Measurements from ENCODE around the gene KIAA0930.
A peak's percentile ranks its signal among the peaks of the same experiment; 100 is the strongest.
"Not testable (repeated sequence)": the region's sequence is repeated elsewhere in the genome, so short reads cannot be mapped to it uniquely, and the experiment has no call there.

The KIAA0930 gene

GRCh38 chr22:45240810-45241631 lies at the start of gene KIAA0930:
KIAA0930 (minus strand) TSS chr22:45240894; CDS start chr22:45240703, 191 bp downstream.
- DNase-seq, result peak; percentile 86

GRCh38 chr22:45286854-45287551 lies 46.3 kb upstream of the KIAA0930 start:
- DNase-seq, result no peak

GRCh38 chr22:45285263-45286058 lies 44.8 kb upstream of the KIAA0930 start:
- no peak for DNase-seq

- DNase-seq, result peak; percentile 62
Observed at GRCh38 chr22:45284705-45285262, 44.1 kb upstream of the KIAA0930 start, which contains the start of gene UPK3A. UPK3A (plus strand) TSS chr22:45284949; CDS start chr22:45285014, 65 bp downstream.

- no peak for DNase-seq
Observed at GRCh38 chr22:45281010-45281409, 40.3 kb upstream of the KIAA0930 start.

- no peak for DNase-seq
Observed at GRCh38 chr22:45280587-45280980, 39.9 kb upstream of the KIAA0930 start.

GRCh38 chr22:45278125-45278524 lies 37.4 kb upstream of the KIAA0930 start:
- no peak for DNase-seq

GRCh38 chr22:45277720-45278119 lies 37.0 kb upstream of the KIAA0930 start:
- not testable (repeated sequence) for DNase-seq

- DNase-seq, result no peak
Observed at GRCh38 chr22:45276507-45277105, 35.9 kb upstream of the KIAA0930 start.

- DNase-seq, result no peak
Observed at GRCh38 chr22:45273452-45274075, 32.9 kb upstream of the KIAA0930 start.

- DNase-seq, result no peak
Observed at GRCh38 chr22:45272498-45272897, 31.8 kb upstream of the KIAA0930 start.

GRCh38 chr22:45271667-45272201 lies 31.0 kb upstream of the KIAA0930 start:
- DNase-seq, result no peak

GRCh38 chr22:45270095-45271020 lies 29.7 kb upstream of the KIAA0930 start:
- no peak for DNase-seq

- DNase-seq, result peak; percentile 90
Observed at GRCh38 chr22:45268958-45269844, 28.5 kb upstream of the KIAA0930 start.

GRCh38 chr22:45268167-45268957 lies 27.7 kb upstream of the KIAA0930 start:
- peak; percentile 30 for DNase-seq

- no peak for DNase-seq
Observed at GRCh38 chr22:45265535-45265934, 24.8 kb upstream of the KIAA0930 start.

- DNase-seq, result no peak
Observed at GRCh38 chr22:45263463-45264269, 23.0 kb upstream of the KIAA0930 start.
